ENCODE results near the gene TSHZ3.

- TF ChIP-seq CTCF (IDR thresholded peaks at IDR 0.05) (no peak), POLR2A (IDR thresholded peaks at IDR 0.05) (no peak)
Measured at GRCh38 chr19:31254611-31255010, 94.6 kb downstream of the TSHZ3 start.
